DND-41 (cell line): ENCODE data around the gene NEUROD2.

ENCODE experiments used
- ATAC-seq: fragments of 200-7000 bp; cut with Tn5 transposase; 3 replicates; pipeline ENCODE4 v1.9.1; 2021; ENCODE audit warnings: low read depth; ENCODE audit not compliant: insufficient read depth
- DNase-seq: peaks from one replicate; pipeline ENCODE4 v3.0.0-alpha.2; 2020
- H2AFZ ChIP-seq: 2 replicates; pipeline ENCODE4 v1.6.0; 2012; ENCODE audit warnings: low read depth, low read length
- H3K27ac ChIP-seq: 2 replicates; pipeline ENCODE4 v1.5.1; 2012; ENCODE audit warnings: low read length, inconsistent platforms
- H3K27me3 ChIP-seq: fragments of 200-600 bp; sonication (generic); 2 replicates; pipeline ENCODE4 v1.6.0; 2012; ENCODE audit warnings: low read length, mild to moderate bottlenecking, inconsistent platforms; ENCODE audit not compliant: insufficient read depth, poor library complexity
- H3K36me3 ChIP-seq: 2 replicates; pipeline ENCODE4 v1.5.1; 2012; ENCODE audit warnings: low read length, inconsistent platforms; ENCODE audit not compliant: insufficient read depth
- H3K4me1 ChIP-seq: 2 replicates; pipeline ENCODE4 v1.5.1; 2012; ENCODE audit warnings: mild to moderate bottlenecking, low read length; ENCODE audit not compliant: insufficient read depth
- H3K4me2 ChIP-seq: 2 replicates; pipeline ENCODE4 v1.6.0; 2012; ENCODE audit warnings: mild to moderate bottlenecking, moderate library complexity, low read length, inconsistent platforms; ENCODE audit not compliant: insufficient read depth
- H3K4me3 ChIP-seq, 2 experiments: fragments of 200-600 bp in 1 of 2; shearing (Covaris generic) in 1 of 2; 2 replicates each; pipeline ENCODE4 v1.5.1; 2012 to 2016; ENCODE audit warnings: inconsistent platforms in 2 of 2, low read length in 2 of 2, mild to moderate bottlenecking in 2 of 2, low read depth in 1 of 2, moderate library complexity in 1 of 2
- H3K79me2 ChIP-seq: 2 replicates; pipeline ENCODE4 v1.6.0; 2012; ENCODE audit warnings: low read length, inconsistent platforms; ENCODE audit not compliant: insufficient read depth
- H3K9ac ChIP-seq: 2 replicates; pipeline ENCODE4 v1.6.0; 2012; ENCODE audit warnings: low read depth, mild to moderate bottlenecking, inconsistent platforms, low read length, moderate library complexity
- H3K9me3 ChIP-seq: 2 replicates; pipeline ENCODE4 v1.5.1; 2012; ENCODE audit warnings: low read length, moderate library complexity, mild to moderate bottlenecking, inconsistent platforms; ENCODE audit not compliant: insufficient read depth, severe bottlenecking
- H4K20me1 ChIP-seq: 2 replicates; pipeline ENCODE4 v1.6.0; 2012; ENCODE audit warnings: low read length; ENCODE audit not compliant: insufficient read depth
- EZH2 ChIP-seq: IDR thresholded peaks from 3 replicates; pipeline ENCODE4 v1.6.1; 2012; ENCODE audit warnings: borderline replicate concordance, low read depth, mild to moderate bottlenecking, moderate library complexity, low read length, inconsistent platforms; ENCODE audit not compliant: severe bottlenecking
- TF ChIP-seq, protein P1 (sequence below): IDR thresholded peaks from 2 replicates; pipeline ENCODE4 v1.5.1; 2012; ENCODE audit warnings: borderline replicate concordance, low read length, moderate library complexity, mild to moderate bottlenecking; ENCODE audit not compliant: poor library complexity, severe bottlenecking; ENCODE audit errors: extremely low read depth

Gene NEUROD2

DNA sequence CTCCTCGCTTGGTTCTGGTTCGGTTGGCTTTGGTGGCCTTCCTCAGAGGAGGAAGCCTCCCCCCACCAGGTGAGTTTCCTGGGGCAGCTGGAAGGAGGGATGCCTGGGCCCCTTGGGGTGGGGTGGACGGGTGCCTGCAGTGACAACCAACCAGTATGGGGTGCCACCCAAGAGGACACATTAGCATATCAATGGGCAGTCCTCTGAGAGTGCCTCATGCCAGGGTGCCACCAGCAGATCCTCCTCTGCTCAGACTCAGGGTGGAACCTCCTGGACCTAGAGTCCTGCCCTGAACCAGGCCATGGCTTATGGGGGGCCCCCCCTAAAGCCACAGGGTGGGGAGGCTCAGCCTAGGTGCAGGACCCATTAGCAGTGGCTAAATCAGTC lies 21.8 kb upstream of the NEUROD2 start:
- H3K4me1 ChIP-seq, result no peaks in the 10 kb centered on the region
- TF ChIP-seq, protein P1, sequence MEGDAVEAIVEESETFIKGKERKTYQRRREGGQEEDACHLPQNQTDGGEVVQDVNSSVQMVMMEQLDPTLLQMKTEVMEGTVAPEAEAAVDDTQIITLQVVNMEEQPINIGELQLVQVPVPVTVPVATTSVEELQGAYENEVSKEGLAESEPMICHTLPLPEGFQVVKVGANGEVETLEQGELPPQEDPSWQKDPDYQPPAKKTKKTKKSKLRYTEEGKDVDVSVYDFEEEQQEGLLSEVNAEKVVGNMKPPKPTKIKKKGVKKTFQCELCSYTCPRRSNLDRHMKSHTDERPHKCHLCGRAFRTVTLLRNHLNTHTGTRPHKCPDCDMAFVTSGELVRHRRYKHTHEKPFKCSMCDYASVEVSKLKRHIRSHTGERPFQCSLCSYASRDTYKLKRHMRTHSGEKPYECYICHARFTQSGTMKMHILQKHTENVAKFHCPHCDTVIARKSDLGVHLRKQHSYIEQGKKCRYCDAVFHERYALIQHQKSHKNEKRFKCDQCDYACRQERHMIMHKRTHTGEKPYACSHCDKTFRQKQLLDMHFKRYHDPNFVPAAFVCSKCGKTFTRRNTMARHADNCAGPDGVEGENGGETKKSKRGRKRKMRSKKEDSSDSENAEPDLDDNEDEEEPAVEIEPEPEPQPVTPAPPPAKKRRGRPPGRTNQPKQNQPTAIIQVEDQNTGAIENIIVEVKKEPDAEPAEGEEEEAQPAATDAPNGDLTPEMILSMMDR, result no peak
- TF ChIP-seq EZH2, result no peak
- no peaks in the 10 kb centered on the region for H3K36me3 ChIP-seq
- H3K27ac ChIP-seq, result no peak overlapping the region
- ATAC-seq (no peak), DNase-seq (no peak)
- no peak overlapping the region for H3K9ac ChIP-seq
- H2AFZ ChIP-seq, result no peak overlapping the region
- H3K4me3 ChIP-seq, result no peak overlapping the region
- no peaks in the 10 kb centered on the region; the same call in 1 of the 2 replicates for H4K20me1 ChIP-seq
- H3K4me2 ChIP-seq, result no peak overlapping the region
- no peaks in the 10 kb centered on the region for H3K9me3 ChIP-seq
- H3K27me3 ChIP-seq, result peaks cover 5% of the 10 kb centered on the region
- H3K79me2 ChIP-seq, result no peaks in the 10 kb centered on the region

GRCh38 chr17:39628655-39629493 lies 21.2 kb upstream of the NEUROD2 start:
- Histone ChIP-seq H3K4me2 (no peak overlapping the region), H3K27me3 (peaks cover 5% of the 10 kb centered on the region), H3K36me3 (no peaks in the 10 kb centered on the region), H3K4me3 (no peak overlapping the region), H3K9ac (no peak overlapping the region), H3K27ac (no peak overlapping the region), H3K4me1 (no peaks in the 10 kb centered on the region), H3K79me2 (no peaks in the 10 kb centered on the region), H3K9me3 (no peaks in the 10 kb centered on the region), H2AFZ (no peak overlapping the region), H4K20me1 (no peaks in the 10 kb centered on the region; the same call in 1 of the 2 replicates)
- ATAC-seq (no peak), DNase-seq (no peak)
- TF ChIP-seq EZH2, result no peak
- TF ChIP-seq, protein P1, result no peak

GRCh38 chr17:39627712-39628516 lies 20.2 kb upstream of the NEUROD2 start:
- no peak overlapping the region for H2AFZ ChIP-seq
- DNase-seq (no peak), ATAC-seq (no peak)
- peaks cover 2% of the 10 kb centered on the region for H4K20me1 ChIP-seq
- no peaks in the 10 kb centered on the region for H3K79me2 ChIP-seq
- H3K9ac ChIP-seq, result no peak overlapping the region
- no peak for TF ChIP-seq EZH2
- TF ChIP-seq, protein P1, result no peak
- peaks cover 5% of the 10 kb centered on the region for H3K27me3 ChIP-seq
- H3K27ac ChIP-seq, result no peak overlapping the region
- peaks cover 7% of the 10 kb centered on the region; the same call in 1 of the 2 replicates for H3K4me1 ChIP-seq
- no peak overlapping the region for H3K4me3 ChIP-seq
- no peaks in the 10 kb centered on the region for H3K36me3 ChIP-seq
- H3K9me3 ChIP-seq, result no peaks in the 10 kb centered on the region
- H3K4me2 ChIP-seq, result no peak overlapping the region
